Fibroblast of villous mesenchyme (primary cell): ENCODE measurements around the gene ACADS. TPM values are rescaled to one million over a fixed set of nuclear protein-coding genes. Genes with fewer than 3 reads are reported as not detected.

Experiments
- DNase-seq: peaks from one replicate; pipeline ENCODE4 v3.0.0-alpha.2; 2010; ENCODE audit warnings: low read depth
- H3K4me3 ChIP-seq: 2 replicates; pipeline ENCODE4 v1.5.1; 2011; ENCODE audit warnings: low read depth, mild to moderate bottlenecking, low read length
- total RNA-seq: library from RNA; depleted of rRNA; stranded (reverse); fragments of >200 nt; gene quantifications from 2 replicates; pipeline ENCODE4 v1.2.3, GENCODE V29; 2012
- TF ChIP-seq, protein P1 (sequence below): IDR thresholded peaks from 2 replicates; pipeline ENCODE4 v1.5.1; 2012; ENCODE audit warnings: low read depth, mild to moderate bottlenecking, low read length; ENCODE audit not compliant: insufficient read depth

Gene ACADS
- total RNA-seq, 1 donor: 6.9 TPM

DNA sequence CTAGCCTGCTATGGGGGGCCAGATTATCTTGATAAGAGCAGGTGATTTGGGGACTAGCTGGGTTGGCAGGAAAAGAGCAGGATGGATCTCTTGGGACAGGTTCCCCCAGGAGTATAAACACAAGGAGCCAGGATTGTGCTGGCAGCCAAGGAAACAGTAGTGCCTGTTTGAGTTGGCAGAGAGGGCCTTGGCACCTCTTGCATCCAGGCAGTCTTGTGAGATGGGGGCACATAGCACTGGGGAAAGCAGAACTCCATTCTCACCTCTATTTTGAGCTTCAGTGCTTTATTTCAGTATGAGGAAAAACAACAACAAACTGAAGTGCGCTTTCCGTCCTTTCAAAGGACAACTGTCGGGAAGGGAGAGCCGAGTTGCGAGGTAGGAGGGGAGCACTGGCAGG lies 24.7 kb upstream of the ACADS start:
- DNase-seq: no peak
- H3K4me3 ChIP-seq: no peak overlapping the region
- TF ChIP-seq, protein P1, sequence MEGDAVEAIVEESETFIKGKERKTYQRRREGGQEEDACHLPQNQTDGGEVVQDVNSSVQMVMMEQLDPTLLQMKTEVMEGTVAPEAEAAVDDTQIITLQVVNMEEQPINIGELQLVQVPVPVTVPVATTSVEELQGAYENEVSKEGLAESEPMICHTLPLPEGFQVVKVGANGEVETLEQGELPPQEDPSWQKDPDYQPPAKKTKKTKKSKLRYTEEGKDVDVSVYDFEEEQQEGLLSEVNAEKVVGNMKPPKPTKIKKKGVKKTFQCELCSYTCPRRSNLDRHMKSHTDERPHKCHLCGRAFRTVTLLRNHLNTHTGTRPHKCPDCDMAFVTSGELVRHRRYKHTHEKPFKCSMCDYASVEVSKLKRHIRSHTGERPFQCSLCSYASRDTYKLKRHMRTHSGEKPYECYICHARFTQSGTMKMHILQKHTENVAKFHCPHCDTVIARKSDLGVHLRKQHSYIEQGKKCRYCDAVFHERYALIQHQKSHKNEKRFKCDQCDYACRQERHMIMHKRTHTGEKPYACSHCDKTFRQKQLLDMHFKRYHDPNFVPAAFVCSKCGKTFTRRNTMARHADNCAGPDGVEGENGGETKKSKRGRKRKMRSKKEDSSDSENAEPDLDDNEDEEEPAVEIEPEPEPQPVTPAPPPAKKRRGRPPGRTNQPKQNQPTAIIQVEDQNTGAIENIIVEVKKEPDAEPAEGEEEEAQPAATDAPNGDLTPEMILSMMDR: no peak

DNA sequence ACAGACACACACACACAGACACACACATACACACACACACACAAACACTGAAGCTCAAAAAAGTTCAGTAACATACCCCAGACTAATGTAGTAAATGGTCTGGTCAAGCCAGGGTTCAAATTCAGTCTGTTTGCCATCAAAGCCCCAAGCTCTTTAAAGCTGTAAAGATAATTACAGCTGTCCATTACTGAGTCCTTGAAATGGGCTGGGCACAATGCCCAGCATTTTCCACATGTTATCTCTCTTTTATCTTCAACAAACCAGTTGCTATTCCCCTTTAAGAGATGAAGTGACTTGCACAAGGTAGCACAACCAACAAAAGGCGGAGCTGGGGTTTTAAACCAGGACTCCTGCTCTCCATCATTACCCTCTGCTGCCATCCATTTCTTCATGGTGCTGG lies 23.0 kb upstream of the ACADS start:
- no peak overlapping the region for H3K4me3 ChIP-seq
- no peak for DNase-seq
- TF ChIP-seq, protein P1: no peak

DNA sequence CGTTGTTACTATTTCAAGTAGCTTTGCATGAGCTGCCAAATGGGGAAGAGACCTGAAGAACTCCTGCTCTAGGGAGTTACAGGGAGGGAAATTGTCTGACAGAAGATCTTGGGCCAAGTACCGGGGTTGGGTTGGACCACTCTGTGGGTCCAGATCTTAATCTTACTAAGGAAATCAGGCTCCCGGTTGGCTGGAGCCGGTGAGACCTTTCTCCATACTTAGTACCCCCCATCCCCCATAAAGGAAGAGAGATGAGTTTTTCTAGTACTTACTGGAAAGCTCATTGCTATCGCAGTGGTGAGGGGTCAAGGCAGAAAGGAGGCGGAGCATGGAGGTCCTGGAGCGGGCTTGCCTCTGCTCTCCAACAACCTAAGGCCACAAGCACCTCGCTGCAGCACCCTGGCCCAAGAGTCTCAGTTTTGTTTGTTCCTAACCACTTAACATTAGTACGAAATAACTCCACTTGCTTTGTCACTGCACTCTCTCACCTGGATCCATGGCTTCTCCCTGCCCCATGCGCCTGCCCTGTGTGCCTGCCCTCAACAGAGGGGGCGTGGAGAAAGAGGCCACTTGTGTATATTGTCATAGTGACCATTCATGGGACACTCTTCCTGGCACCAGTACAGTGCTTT lies 22.2 kb upstream of the ACADS start:
- TF ChIP-seq, protein P1: no peak
- DNase-seq: no peak
- no peak overlapping the region for H3K4me3 ChIP-seq

DNA sequence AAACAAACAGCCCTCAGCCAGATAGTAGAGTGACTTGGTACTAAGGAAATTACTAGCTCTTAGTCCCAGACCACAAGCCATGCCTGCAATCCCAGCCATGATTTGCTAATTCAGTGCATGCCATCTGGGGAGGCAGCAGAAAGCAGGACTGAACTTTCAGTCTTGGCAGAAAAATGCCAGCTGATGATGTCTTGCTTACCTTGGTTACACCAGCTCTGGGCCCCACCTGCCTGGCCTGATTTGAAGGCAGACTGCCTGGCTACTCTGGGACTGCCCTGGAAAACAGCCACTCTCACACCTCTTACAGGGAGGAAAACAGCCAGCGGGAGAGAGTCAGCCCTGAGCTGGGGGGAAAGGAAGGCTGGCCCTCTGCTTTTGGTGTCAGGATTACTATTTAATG lies 20.0 kb upstream of the ACADS start:
- no peak overlapping the region for H3K4me3 ChIP-seq
- no peak for DNase-seq
- TF ChIP-seq, protein P1: no peak

DNA sequence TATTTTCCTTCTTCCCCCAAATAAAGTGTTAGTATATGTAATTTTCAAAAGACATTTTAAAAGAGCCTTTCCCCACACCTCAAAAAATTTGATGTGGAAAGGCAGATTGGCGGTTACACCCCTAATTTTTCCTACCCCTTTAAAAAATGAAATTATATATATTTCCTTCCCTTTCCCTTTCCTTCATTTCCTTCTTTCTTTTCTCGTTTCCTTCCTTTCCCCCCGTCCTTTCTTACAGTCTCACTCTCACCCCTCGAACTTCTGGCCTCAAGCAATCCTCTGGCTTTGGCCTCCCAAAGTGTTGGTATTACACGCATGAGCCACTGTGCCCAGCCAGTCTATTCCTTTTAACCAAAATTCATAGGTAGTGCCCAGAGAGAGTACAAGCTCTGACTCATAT lies 19.6 kb upstream of the ACADS start:
- H3K4me3 ChIP-seq: no peak overlapping the region
- TF ChIP-seq, protein P1: no peak
- DNase-seq: no peak

DNA sequence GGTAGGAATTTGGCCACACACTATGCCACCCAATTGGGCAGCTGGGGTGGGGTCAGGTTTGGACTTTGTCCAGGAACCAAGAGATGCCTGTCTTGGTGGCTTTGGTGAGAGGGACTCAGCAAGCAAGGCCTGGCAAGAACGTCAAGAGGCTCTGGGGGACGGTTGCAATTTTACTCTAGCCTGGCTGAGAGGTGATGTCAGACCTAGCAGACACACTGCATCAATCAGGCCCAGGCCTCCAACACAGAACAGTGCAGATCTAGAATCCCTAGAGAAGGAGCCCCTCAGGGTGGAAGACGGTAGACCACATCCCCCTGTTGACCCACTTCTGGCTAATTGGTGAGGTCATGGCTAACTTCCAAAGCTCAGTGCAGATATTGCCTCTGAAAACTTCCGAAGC lies 17.0 kb upstream of the ACADS start:
- no peak for DNase-seq
- TF ChIP-seq, protein P1: no peak
- no peak overlapping the region for H3K4me3 ChIP-seq
